Measurements from ENCODE around the gene GSTP1. TPM values are rescaled to one million over a fixed set of nuclear protein-coding genes. Genes with fewer than 3 reads are reported as not detected.

Gene GSTP1
- total and polyA plus RNA-seq, 2 donors (not counting 1 experiment from before 2014, with no cell fraction given), result 360 to 642 TPM

GRCh38 chr11:67609316-67609715 is 25.7 kb downstream of the GSTP1 start:
- Histone ChIP-seq H3K79me2 (ENCODE audit: control insufficient read depth, insufficient read depth, low read length) (peaks cover 9% of the 10 kb centered on the region), H3K27ac (ENCODE audit: insufficient read depth, low read length) (no peak overlapping the region), H2AFZ (ENCODE audit: low read length) (no peak overlapping the region), H3K9ac (ENCODE audit: insufficient read depth, low read length) (no peak overlapping the region), H3K36me3 (ENCODE audit: control insufficient read depth, insufficient read depth, low read length) (peaks cover 12% of the 10 kb centered on the region), H3K4me1 (ENCODE audit: control insufficient read depth, extremely low read depth, insufficient read depth, low read length) (peaks cover 12% of the 10 kb centered on the region), H3K4me3 (replicated peaks in 1 of 4; ENCODE audit: control extremely low read depth in 1 of 4, insufficient read depth in 1 of 4, low read depth in 3 of 4, low read length in 4 of 4) (no peak overlapping the region), H3K27me3 (ENCODE audit: control insufficient read depth, insufficient read depth, low read length) (no peaks in the 10 kb centered on the region), H3K4me2 (ENCODE audit: extremely low read depth, insufficient read depth, low read length) (no peak overlapping the region), H4K20me1 (ENCODE audit: control insufficient read depth, extremely low read depth, insufficient read depth, low read length) (no peaks in the 10 kb centered on the region), H3K9me3 (ENCODE audit: control insufficient read depth, insufficient read depth, low read depth, low read length) (no peaks in the 10 kb centered on the region)
- TF ChIP-seq EZH2 (IDR thresholded peaks at IDR 0.05; ENCODE audit: low read length, missing control alignments) (no peak), CTCF (conservative IDR thresholded peaks at IDR 0.05 in 1 of 2, IDR thresholded peaks at IDR 0.05 in 1 of 2; ENCODE audit: low read depth in 1 of 2, low read length in 2 of 2) (no peak)
- DNase-seq (ENCODE audit: low read depth in 2 of 2), result no peak

GRCh38 chr11:67610302-67610868 is 26.8 kb downstream of the GSTP1 start:
- H3K27me3 ChIP-seq (ENCODE audit: control insufficient read depth, insufficient read depth, low read length), result no peaks in the 10 kb centered on the region
- H2AFZ ChIP-seq (ENCODE audit: low read length), result no peak overlapping the region
- H3K4me2 ChIP-seq (ENCODE audit: extremely low read depth, insufficient read depth, low read length), result no peak overlapping the region
- TF ChIP-seq CTCF (conservative IDR thresholded peaks at IDR 0.05 in 1 of 2, IDR thresholded peaks at IDR 0.05 in 1 of 2; ENCODE audit: low read depth in 1 of 2, low read length in 2 of 2) (no peak), EZH2 (IDR thresholded peaks at IDR 0.05; ENCODE audit: low read length, missing control alignments) (no peak)
- H3K4me3 ChIP-seq (replicated peaks in 1 of 4; ENCODE audit: control extremely low read depth in 1 of 4, insufficient read depth in 1 of 4, low read depth in 3 of 4, low read length in 4 of 4), result no peak overlapping the region
- H3K9me3 ChIP-seq (ENCODE audit: control insufficient read depth, insufficient read depth, low read depth, low read length), result no peaks in the 10 kb centered on the region
- peaks cover 12% of the 10 kb centered on the region for H3K4me1 ChIP-seq (ENCODE audit: control insufficient read depth, extremely low read depth, insufficient read depth, low read length)
- no peak overlapping the region for H3K9ac ChIP-seq (ENCODE audit: insufficient read depth, low read length)
- no peak overlapping the region for H3K27ac ChIP-seq (ENCODE audit: insufficient read depth, low read length)
- peaks cover 9% of the 10 kb centered on the region for H3K79me2 ChIP-seq (ENCODE audit: control insufficient read depth, insufficient read depth, low read length)
- H3K36me3 ChIP-seq (ENCODE audit: control insufficient read depth, insufficient read depth, low read length), result peaks cover 12% of the 10 kb centered on the region
- no peak for DNase-seq (ENCODE audit: low read depth in 2 of 2)
- H4K20me1 ChIP-seq (ENCODE audit: control insufficient read depth, extremely low read depth, insufficient read depth, low read length), result no peaks in the 10 kb centered on the region

- DNase-seq (ENCODE audit: low read depth in 2 of 2), result no peak
These were observed 27.6 kb downstream of the GSTP1 start for GRCh38 chr11:67611165-67611564.

More at GRCh38 chr11:67611165-67611564, 27.6 kb downstream of the GSTP1 start:
- Histone ChIP-seq H3K36me3 (ENCODE audit: control insufficient read depth, insufficient read depth, low read length) (peaks cover 12% of the 10 kb centered on the region), H3K4me1 (ENCODE audit: control insufficient read depth, extremely low read depth, insufficient read depth, low read length) (peaks cover 6% of the 10 kb centered on the region), H4K20me1 (ENCODE audit: control insufficient read depth, extremely low read depth, insufficient read depth, low read length) (no peaks in the 10 kb centered on the region), H3K9me3 (ENCODE audit: control insufficient read depth, insufficient read depth, low read depth, low read length) (no peaks in the 10 kb centered on the region), H3K79me2 (ENCODE audit: control insufficient read depth, insufficient read depth, low read length) (peaks cover 9% of the 10 kb centered on the region), H3K27ac (ENCODE audit: insufficient read depth, low read length) (no peak overlapping the region), H3K27me3 (ENCODE audit: control insufficient read depth, insufficient read depth, low read length) (peaks cover 4% of the 10 kb centered on the region), H3K4me3 (replicated peaks in 1 of 4; ENCODE audit: control extremely low read depth in 1 of 4, insufficient read depth in 1 of 4, low read depth in 3 of 4, low read length in 4 of 4) (no peak overlapping the region), H2AFZ (ENCODE audit: low read length) (no peak overlapping the region), H3K4me2 (ENCODE audit: extremely low read depth, insufficient read depth, low read length) (no peak overlapping the region), H3K9ac (ENCODE audit: insufficient read depth, low read length) (no peak overlapping the region)
- TF ChIP-seq EZH2 (IDR thresholded peaks at IDR 0.05; ENCODE audit: low read length, missing control alignments), result no peak
- no peak for TF ChIP-seq CTCF (conservative IDR thresholded peaks at IDR 0.05 in 1 of 2, IDR thresholded peaks at IDR 0.05 in 1 of 2; ENCODE audit: low read depth in 1 of 2, low read length in 2 of 2)
